GM12878 (cell line): ENCODE results near the gene GTPBP3. TPM values are rescaled to one million over a fixed set of nuclear protein-coding genes. Genes with fewer than 3 reads are reported as not detected.

Source experiments
- EED ChIP-seq: sonication (generic); IDR thresholded peaks from 2 replicates; pipeline ENCODE4 v1.6.1; 2016; ENCODE audit warnings: antibody characterized with exemption, low read depth
- HCFC1 ChIP-seq: fragments of 150-350 bp; IDR thresholded peaks from 2 replicates; pipeline ENCODE4 v1.6.1; 2014; ENCODE audit warnings: low read length
- HDGF ChIP-seq: fragments of 450-650 bp; IDR thresholded peaks from 2 replicates; pipeline ENCODE4 v1.6.1; 2016; ENCODE audit warnings: antibody characterized with exemption
- JUNB ChIP-seq: IDR thresholded peaks from 2 replicates; pipeline ENCODE4 v1.6.1; 2016; ENCODE audit warnings: antibody characterized with exemption, mild to moderate bottlenecking
- MEF2A ChIP-seq: IDR thresholded peaks from 2 replicates; pipeline ENCODE4 v1.6.1; 2011; ENCODE audit warnings: low read depth, mild to moderate bottlenecking, low read length, moderate library complexity; ENCODE audit not compliant: insufficient read depth
- MTA2 ChIP-seq: fragments of 450-650 bp; IDR thresholded peaks from 2 replicates; pipeline ENCODE4 v1.6.1; 2016; ENCODE audit warnings: low read depth, mild to moderate bottlenecking, moderate library complexity
- MTA3 ChIP-seq: IDR thresholded peaks from 2 replicates; pipeline ENCODE4 v1.6.1; 2012; ENCODE audit warnings: low read length, inconsistent platforms, borderline replicate concordance
- NFYB ChIP-seq: IDR thresholded peaks from 2 replicates; pipeline ENCODE4 v1.6.1; 2011; ENCODE audit warnings: low read depth, mild to moderate bottlenecking, low read length, improper control_type of control experiment, moderate library complexity; ENCODE audit not compliant: insufficient read depth
- NR2C1 ChIP-seq: fragments of 450-650 bp; IDR thresholded peaks from 2 replicates; pipeline ENCODE4 v1.6.1; 2017; ENCODE audit warnings: antibody characterized with exemption, mild to moderate bottlenecking, moderate library complexity
- NRF1 ChIP-seq: conservative IDR thresholded peaks from 2 replicates; pipeline ENCODE4 v1.6.1; 2011; ENCODE audit warnings: mild to moderate bottlenecking, low read depth, low read length, improper control_type of control experiment
- POU2F2 ChIP-seq: IDR thresholded peaks from 3 replicates; pipeline ENCODE4 v1.6.1; 2011; ENCODE audit warnings: low read depth, mild to moderate bottlenecking, low read length, borderline replicate concordance
- RAD21 ChIP-seq: IDR thresholded peaks from 2 replicates; pipeline ENCODE4 v1.6.1; 2011; ENCODE audit warnings: mild to moderate bottlenecking, low read depth, low read length, moderate library complexity; ENCODE audit not compliant: insufficient read depth
- SMAD1 ChIP-seq: fragments of 450-650 bp; IDR thresholded peaks from 2 replicates; pipeline ENCODE4 v1.6.1; 2018; ENCODE audit warnings: mild to moderate bottlenecking, low read depth; ENCODE audit not compliant: partially characterized antibody
- ZSCAN29 ChIP-seq: fragments of 450-650 bp; IDR thresholded peaks from 2 replicates; pipeline ENCODE4 v1.6.1; 2017; ENCODE audit warnings: mild to moderate bottlenecking, moderate library complexity
- ZZZ3 ChIP-seq: IDR thresholded peaks from 2 replicates; pipeline ENCODE4 v1.6.1; 2011; ENCODE audit warnings: low read depth; ENCODE audit not compliant: control insufficient read depth, insufficient read length
- polyA plus RNA-seq, 11 experiments: library from polyadenylated mRNA; depleted of rRNA in 4 of 11; unstranded in 6 of 11; stranded (reverse) in 5 of 11; fragments of >200 nt; fragmentation: Nextera tagmentation in 4 of 11; fragmentation: Illumina TruSeq in 1 of 11; extraction: Ambion mirVana in 4 of 11; extraction: Trizol in 1 of 11; gene quantifications; 1 replicate in 1 of 11; 2 replicates in 10 of 11; pipeline versions ENCODE4 v1.2.1 to v1.2.3, GENCODE V29; 2011 to 2016; ENCODE audit warnings: inconsistent platforms in 2 of 11, missing spikeins in 2 of 11, low read depth in 1 of 11
- total RNA-seq, 4 experiments: library from RNA; depleted of rRNA in 3 of 4; stranded (reverse); fragments of >200 nt in 3 of 4; fragmentation: Illumina TruSeq in 1 of 4; extraction: Trizol in 1 of 4; gene quantifications; 2 replicates each; pipeline versions ENCODE4 v1.2.1 to v1.2.3, GENCODE V29; 2013 to 2021
- TF ChIP-seq, protein P1 (sequence below): fragments of 450-650 bp; formaldehyde crosslinking; IDR thresholded peaks from 2 replicates; pipeline ENCODE4 v1.4.0; 2020; ENCODE audit warnings: mild to moderate bottlenecking, moderate library complexity
- TF ChIP-seq, protein P2 (sequence below): fragments of 450-650 bp; IDR thresholded peaks from 2 replicates; pipeline ENCODE4 v1.6.1; 2017; ENCODE audit warnings: antibody characterized with exemption, mild to moderate bottlenecking, moderate library complexity
- TF ChIP-seq, protein P3 (sequence below): fragments of 150-350 bp; IDR thresholded peaks from 2 replicates; pipeline ENCODE4 v1.6.1; 2016; ENCODE audit warnings: low read depth, low read length

GTPBP3 gene
- total and polyA plus RNA-seq, 10 of the 15 experiments (the other 5 are each of a cell fraction or from before 2014, with no cell fraction given): 2.9 to 46.8 (median 15.4) TPM

DNA sequence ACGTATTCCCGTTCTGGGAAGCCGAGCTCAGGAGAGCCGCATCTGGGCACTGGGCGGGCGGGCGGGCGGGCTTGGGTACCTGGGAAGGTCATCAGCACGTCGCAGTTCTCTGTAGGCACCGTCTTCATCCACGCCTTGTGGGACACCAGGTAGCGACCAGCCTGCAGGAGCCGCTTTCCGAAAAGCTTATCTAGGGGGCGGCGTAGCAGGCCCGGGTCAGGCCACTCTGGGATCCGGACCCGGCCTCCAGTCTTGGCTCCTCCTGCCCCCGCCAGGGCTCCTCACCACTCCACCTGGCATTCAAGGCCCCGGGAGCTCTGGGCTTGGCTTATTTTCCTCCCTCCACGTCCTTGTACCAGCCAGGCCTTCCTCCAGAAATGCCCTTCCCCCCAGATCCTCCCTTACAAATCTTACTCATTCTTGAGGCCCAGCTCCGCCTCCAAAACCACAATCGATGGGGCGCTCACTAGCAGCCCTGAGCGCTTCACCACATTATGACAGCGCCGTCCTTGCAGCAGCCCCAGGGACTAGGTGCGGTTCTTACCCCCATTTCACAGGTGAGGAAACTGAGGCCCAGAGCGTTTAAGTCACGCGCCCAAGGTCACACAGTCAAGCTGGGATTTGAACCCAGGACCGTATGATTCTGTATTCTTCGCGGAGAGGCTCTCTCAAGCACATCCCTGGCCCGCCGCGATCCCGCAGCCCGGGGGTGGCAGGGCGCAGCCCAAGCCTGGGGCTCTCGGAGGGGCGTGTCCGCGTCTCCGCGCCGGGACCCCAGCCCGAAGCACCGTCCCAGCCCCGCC, 3.5 kb upstream of the GTPBP3 start (continued):
- TF ChIP-seq, protein P1, sequence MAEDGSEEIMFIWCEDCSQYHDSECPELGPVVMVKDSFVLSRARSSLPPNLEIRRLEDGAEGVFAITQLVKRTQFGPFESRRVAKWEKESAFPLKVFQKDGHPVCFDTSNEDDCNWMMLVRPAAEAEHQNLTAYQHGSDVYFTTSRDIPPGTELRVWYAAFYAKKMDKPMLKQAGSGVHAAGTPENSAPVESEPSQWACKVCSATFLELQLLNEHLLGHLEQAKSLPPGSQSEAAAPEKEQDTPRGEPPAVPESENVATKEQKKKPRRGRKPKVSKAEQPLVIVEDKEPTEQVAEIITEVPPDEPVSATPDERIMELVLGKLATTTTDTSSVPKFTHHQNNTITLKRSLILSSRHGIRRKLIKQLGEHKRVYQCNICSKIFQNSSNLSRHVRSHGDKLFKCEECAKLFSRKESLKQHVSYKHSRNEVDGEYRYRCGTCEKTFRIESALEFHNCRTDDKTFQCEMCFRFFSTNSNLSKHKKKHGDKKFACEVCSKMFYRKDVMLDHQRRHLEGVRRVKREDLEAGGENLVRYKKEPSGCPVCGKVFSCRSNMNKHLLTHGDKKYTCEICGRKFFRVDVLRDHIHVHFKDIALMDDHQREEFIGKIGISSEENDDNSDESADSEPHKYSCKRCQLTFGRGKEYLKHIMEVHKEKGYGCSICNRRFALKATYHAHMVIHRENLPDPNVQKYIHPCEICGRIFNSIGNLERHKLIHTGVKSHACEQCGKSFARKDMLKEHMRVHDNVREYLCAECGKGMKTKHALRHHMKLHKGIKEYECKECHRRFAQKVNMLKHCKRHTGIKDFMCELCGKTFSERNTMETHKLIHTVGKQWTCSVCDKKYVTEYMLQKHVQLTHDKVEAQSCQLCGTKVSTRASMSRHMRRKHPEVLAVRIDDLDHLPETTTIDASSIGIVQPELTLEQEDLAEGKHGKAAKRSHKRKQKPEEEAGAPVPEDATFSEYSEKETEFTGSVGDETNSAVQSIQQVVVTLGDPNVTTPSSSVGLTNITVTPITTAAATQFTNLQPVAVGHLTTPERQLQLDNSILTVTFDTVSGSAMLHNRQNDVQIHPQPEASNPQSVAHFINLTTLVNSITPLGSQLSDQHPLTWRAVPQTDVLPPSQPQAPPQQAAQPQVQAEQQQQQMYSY (CRISPR knock-in tag): no peak
- TF ChIP-seq EED (peak; percentile 40; the same call in 1 of the 2 replicates), SMAD1 (no peak), NFYB (no peak), HCFC1 (no peak), RAD21 (no peak), MTA3 (no peak), MTA2 (no peak), POU2F2 (no peak), ZZZ3 (no peak), JUNB (peak; percentile 59), MEF2A (no peak), NRF1 (no peak), HDGF (no peak), NR2C1 (no peak), ZSCAN29 (no peak)
- TF ChIP-seq, protein P2, sequence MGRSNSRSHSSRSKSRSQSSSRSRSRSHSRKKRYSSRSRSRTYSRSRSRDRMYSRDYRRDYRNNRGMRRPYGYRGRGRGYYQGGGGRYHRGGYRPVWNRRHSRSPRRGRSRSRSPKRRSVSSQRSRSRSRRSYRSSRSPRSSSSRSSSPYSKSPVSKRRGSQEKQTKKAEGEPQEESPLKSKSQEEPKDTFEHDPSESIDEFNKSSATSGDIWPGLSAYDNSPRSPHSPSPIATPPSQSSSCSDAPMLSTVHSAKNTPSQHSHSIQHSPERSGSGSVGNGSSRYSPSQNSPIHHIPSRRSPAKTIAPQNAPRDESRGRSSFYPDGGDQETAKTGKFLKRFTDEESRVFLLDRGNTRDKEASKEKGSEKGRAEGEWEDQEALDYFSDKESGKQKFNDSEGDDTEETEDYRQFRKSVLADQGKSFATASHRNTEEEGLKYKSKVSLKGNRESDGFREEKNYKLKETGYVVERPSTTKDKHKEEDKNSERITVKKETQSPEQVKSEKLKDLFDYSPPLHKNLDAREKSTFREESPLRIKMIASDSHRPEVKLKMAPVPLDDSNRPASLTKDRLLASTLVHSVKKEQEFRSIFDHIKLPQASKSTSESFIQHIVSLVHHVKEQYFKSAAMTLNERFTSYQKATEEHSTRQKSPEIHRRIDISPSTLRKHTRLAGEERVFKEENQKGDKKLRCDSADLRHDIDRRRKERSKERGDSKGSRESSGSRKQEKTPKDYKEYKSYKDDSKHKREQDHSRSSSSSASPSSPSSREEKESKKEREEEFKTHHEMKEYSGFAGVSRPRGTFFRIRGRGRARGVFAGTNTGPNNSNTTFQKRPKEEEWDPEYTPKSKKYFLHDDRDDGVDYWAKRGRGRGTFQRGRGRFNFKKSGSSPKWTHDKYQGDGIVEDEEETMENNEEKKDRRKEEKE: no peak
- TF ChIP-seq, protein P3, sequence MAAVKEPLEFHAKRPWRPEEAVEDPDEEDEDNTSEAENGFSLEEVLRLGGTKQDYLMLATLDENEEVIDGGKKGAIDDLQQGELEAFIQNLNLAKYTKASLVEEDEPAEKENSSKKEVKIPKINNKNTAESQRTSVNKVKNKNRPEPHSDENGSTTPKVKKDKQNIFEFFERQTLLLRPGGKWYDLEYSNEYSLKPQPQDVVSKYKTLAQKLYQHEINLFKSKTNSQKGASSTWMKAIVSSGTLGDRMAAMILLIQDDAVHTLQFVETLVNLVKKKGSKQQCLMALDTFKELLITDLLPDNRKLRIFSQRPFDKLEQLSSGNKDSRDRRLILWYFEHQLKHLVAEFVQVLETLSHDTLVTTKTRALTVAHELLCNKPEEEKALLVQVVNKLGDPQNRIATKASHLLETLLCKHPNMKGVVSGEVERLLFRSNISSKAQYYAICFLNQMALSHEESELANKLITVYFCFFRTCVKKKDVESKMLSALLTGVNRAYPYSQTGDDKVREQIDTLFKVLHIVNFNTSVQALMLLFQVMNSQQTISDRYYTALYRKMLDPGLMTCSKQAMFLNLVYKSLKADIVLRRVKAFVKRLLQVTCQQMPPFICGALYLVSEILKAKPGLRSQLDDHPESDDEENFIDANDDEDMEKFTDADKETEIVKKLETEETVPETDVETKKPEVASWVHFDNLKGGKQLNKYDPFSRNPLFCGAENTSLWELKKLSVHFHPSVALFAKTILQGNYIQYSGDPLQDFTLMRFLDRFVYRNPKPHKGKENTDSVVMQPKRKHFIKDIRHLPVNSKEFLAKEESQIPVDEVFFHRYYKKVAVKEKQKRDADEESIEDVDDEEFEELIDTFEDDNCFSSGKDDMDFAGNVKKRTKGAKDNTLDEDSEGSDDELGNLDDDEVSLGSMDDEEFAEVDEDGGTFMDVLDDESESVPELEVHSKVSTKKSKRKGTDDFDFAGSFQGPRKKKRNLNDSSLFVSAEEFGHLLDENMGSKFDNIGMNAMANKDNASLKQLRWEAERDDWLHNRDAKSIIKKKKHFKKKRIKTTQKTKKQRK: no peak
